ENCODE data around the gene HLA-DPB1. TPM values are rescaled to one million over a fixed set of nuclear protein-coding genes. Genes with fewer than 3 reads are reported as not detected.

The HLA-DPB1 gene
- total RNA-seq, 1 experiment from 2014 or later = not detected

GRCh38 chr6:33123732-33124524 lies 48.1 kb downstream of the HLA-DPB1 start:
- in situ Hi-C loops (cut with HindIII; ENCODE audit: low sequenced_read_pairs) = no loop called here
- peak; percentile 90 for DNase-seq (ENCODE audit: low spot score)

- no peak for DNase-seq (ENCODE audit: low spot score)
- in situ Hi-C loops (cut with HindIII; ENCODE audit: low sequenced_read_pairs) = no loop called here
Observed at GRCh38 chr6:33124525-33124901, 48.7 kb downstream of the HLA-DPB1 start.

- in situ Hi-C loops (cut with HindIII; ENCODE audit: low sequenced_read_pairs) = no loop called here
Observed at GRCh38 chr6:33124947-33125346, 49.2 kb downstream of the HLA-DPB1 start.

GRCh38 chr6:33126101-33126714 lies 50.4 kb downstream of the HLA-DPB1 start:
- in situ Hi-C loops (cut with HindIII; ENCODE audit: low sequenced_read_pairs) = no loop called here
- peak; percentile 86 for DNase-seq (ENCODE audit: low spot score)

More at GRCh38 chr6:33124947-33125346, 49.2 kb downstream of the HLA-DPB1 start:
- DNase-seq (ENCODE audit: low spot score) = no peak

- in situ Hi-C loops (cut with HindIII; ENCODE audit: low sequenced_read_pairs) = no loop called here
Observed at GRCh38 chr6:33128318-33128717, 52.5 kb downstream of the HLA-DPB1 start.

GRCh38 chr6:33132081-33132524 lies 56.3 kb downstream of the HLA-DPB1 start:
- no peak for DNase-seq (ENCODE audit: low spot score)
- in situ Hi-C loops (cut with HindIII; ENCODE audit: low sequenced_read_pairs) = no loop called here

More at GRCh38 chr6:33128318-33128717, 52.5 kb downstream of the HLA-DPB1 start:
- DNase-seq (ENCODE audit: low spot score) = no peak

- no peak for DNase-seq (ENCODE audit: low spot score)
- in situ Hi-C loops (cut with HindIII; ENCODE audit: low sequenced_read_pairs) = no loop called here
Observed at GRCh38 chr6:33136310-33136900, 60.6 kb downstream of the HLA-DPB1 start.

Other genes with a start within 250 kb of the HLA-DPB1 start
- gene TAP2, start 237.3 kb upstream of the HLA-DPB1 start, total RNA-seq (2014; rRNA removed; shearing (Covaris generic)) = 8.9 and 14.5 TPM in 2 replicates
- gene PSMB8, start 231.9 kb upstream of the HLA-DPB1 start, total RNA-seq (2014; rRNA removed; shearing (Covaris generic)) = not detected in 2 replicates
- gene TAP1, start 222.3 kb upstream of the HLA-DPB1 start, total RNA-seq (2014; rRNA removed; shearing (Covaris generic)) = 33.4 and 41.3 TPM in 2 replicates
- gene PSMB9, start 221.8 kb upstream of the HLA-DPB1 start, total RNA-seq (2014; rRNA removed; shearing (Covaris generic)) = 20.2 and 26.0 TPM in 2 replicates
- gene HLA-DMB, start 135.0 kb upstream of the HLA-DPB1 start, total RNA-seq (2014; rRNA removed; shearing (Covaris generic)) = 3.2 and 8.0 TPM in 2 replicates
- 11.4 and 15.8 TPM in 2 replicates for gene HLA-DMA, start 122.9 kb upstream of the HLA-DPB1 start, total RNA-seq (2014; rRNA removed; shearing (Covaris generic))
- gene BRD2, start 107.4 kb upstream of the HLA-DPB1 start, total RNA-seq (2014; rRNA removed; shearing (Covaris generic)) = 96.4 and 172 TPM in 2 replicates
- gene HLA-DOA, start 66.4 kb upstream of the HLA-DPB1 start, total RNA-seq (2014; rRNA removed; shearing (Covaris generic)) = 1.4 and 1.7 TPM in 2 replicates
- gene HLA-DPA1, start 2.3 kb upstream of the HLA-DPB1 start, total RNA-seq (2014; rRNA removed; shearing (Covaris generic)) = not detected in 2 replicates
- gene COL11A2, start 116.5 kb downstream of the HLA-DPB1 start, total RNA-seq (2014; rRNA removed; shearing (Covaris generic)) = 7.0 and 10.4 TPM in 2 replicates
- 11.5 and 18.8 TPM in 2 replicates for gene RXRB, start 124.7 kb downstream of the HLA-DPB1 start, total RNA-seq (2014; rRNA removed; shearing (Covaris generic))
- 102 and 108 TPM in 2 replicates for gene SLC39A7, start 124.9 kb downstream of the HLA-DPB1 start, total RNA-seq (2014; rRNA removed; shearing (Covaris generic))
- gene HSD17B8, start 128.7 kb downstream of the HLA-DPB1 start, total RNA-seq (2014; rRNA removed; shearing (Covaris generic)) = 13.3 and 18.2 TPM in 2 replicates
- gene RING1, start 132.5 kb downstream of the HLA-DPB1 start, total RNA-seq (2014; rRNA removed; shearing (Covaris generic)) = 51.2 and 53.3 TPM in 2 replicates
- 11.3 and 27.1 TPM in 2 replicates for gene VPS52, start 195.9 kb downstream of the HLA-DPB1 start, total RNA-seq (2014; rRNA removed; shearing (Covaris generic))
- gene RPS18, start 196.1 kb downstream of the HLA-DPB1 start, total RNA-seq (2014; rRNA removed; shearing (Covaris generic)) = 3,510 and 5,097 TPM in 2 replicates
- 0.61 and 1.9 TPM in 2 replicates for gene B3GALT4, start 201.1 kb downstream of the HLA-DPB1 start, total RNA-seq (2014; rRNA removed; shearing (Covaris generic))
- 91.6 and 107 TPM in 2 replicates for gene WDR46, start 213.2 kb downstream of the HLA-DPB1 start, total RNA-seq (2014; rRNA removed; shearing (Covaris generic))
- gene PFDN6, start 213.6 kb downstream of the HLA-DPB1 start, total RNA-seq (2014; rRNA removed; shearing (Covaris generic)) = 131 and 154 TPM in 2 replicates
- 58.4 and 62.4 TPM in 2 replicates for gene RGL2, start 223.0 kb downstream of the HLA-DPB1 start, total RNA-seq (2014; rRNA removed; shearing (Covaris generic))
- 29.8 and 32.7 TPM in 2 replicates for gene TAPBP, start 238.1 kb downstream of the HLA-DPB1 start, total RNA-seq (2014; rRNA removed; shearing (Covaris generic))
- 12.8 and 17.1 TPM in 2 replicates for gene ZBTB22, start 241.8 kb downstream of the HLA-DPB1 start, total RNA-seq (2014; rRNA removed; shearing (Covaris generic))
- 49.3 and 66.2 TPM in 2 replicates for gene DAXX, start 247.0 kb downstream of the HLA-DPB1 start, total RNA-seq (2014; rRNA removed; shearing (Covaris generic))

Measured in G401 (cell line).